ENCODE data around the gene PLBD2.

Gene PLBD2

DNA sequence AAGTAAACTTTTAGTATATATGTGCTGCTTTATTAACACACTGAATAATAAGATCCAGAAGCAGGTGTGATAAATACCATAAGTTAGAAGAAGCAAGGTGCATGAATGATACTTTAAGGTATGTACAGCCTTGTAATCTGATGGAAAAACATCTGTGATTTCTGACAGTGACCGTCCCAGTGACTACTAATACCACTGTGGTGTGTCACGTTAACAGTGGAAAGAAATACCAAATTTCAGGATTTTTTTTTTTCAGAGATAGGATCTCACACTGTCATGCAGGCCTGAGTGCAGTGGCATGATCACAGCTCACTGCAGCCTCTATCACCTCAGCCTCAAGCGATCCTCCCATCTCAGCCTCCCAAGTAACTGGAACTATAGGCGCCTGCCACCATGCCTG, 23.8 kb downstream of the PLBD2 start:
- no peak overlapping the region for H4K8ac ChIP-seq (ENCODE audit: low read depth, low read length)
- H3K79me1 ChIP-seq (ENCODE audit: low read depth, low read length) = no peaks in the 10 kb centered on the region
- DNase-seq (ENCODE audit: low spot score) = no peak
- no peak overlapping the region for H3K9ac ChIP-seq (ENCODE audit: low read depth, low read length, poor library complexity)
- H3K36me3 ChIP-seq (replicated peaks in 1 of 2; ENCODE audit: control insufficient read depth in 2 of 2, insufficient read depth in 2 of 2, low read length in 2 of 2) = peaks cover 7 to 43% of the 10 kb centered on the region in 2 donors
- H2BK5ac ChIP-seq (ENCODE audit: low read length) = no peak overlapping the region
- H3K4me1 ChIP-seq (ENCODE audit: control insufficient read depth in 2 of 2, insufficient read depth in 1 of 2, low read depth in 1 of 2, low read length in 2 of 2) = peaks cover 6 to 12% of the 10 kb centered on the region in 2 donors
- H2BK120ac ChIP-seq (ENCODE audit: low read depth, low read length) = no peak overlapping the region
- no peak overlapping the region for H3K14ac ChIP-seq (ENCODE audit: low read length)
- no peak overlapping the region for H3K4me2 ChIP-seq (ENCODE audit: insufficient read depth, low read length, poor library complexity, severe bottlenecking)
- no peak overlapping the region for H2AK5ac ChIP-seq (ENCODE audit: low read depth, low read length)
- no peaks in the 10 kb centered on the region for H3K27me3 ChIP-seq (ENCODE audit: control insufficient read depth in 3 of 3, insufficient read depth in 3 of 3, low read depth in 1 of 3, low read length in 3 of 3)
- no peak overlapping the region for H2BK12ac ChIP-seq (ENCODE audit: low read length)
- no peak overlapping the region for H3K4ac ChIP-seq (ENCODE audit: low read length)
- no peak overlapping the region for H3K27ac ChIP-seq (replicated peaks; ENCODE audit: low read length)
- no peak overlapping the region for H3K18ac ChIP-seq (ENCODE audit: low read length)
- no peak overlapping the region for H2BK15ac ChIP-seq (ENCODE audit: low read length)
- H3K9me3 ChIP-seq (replicated peaks in 1 of 2; ENCODE audit: control insufficient read depth in 2 of 2, insufficient read depth in 1 of 2, low read depth in 1 of 2, low read length in 2 of 2) = no peaks in the 10 kb centered on the region
- H4K91ac ChIP-seq (ENCODE audit: low read depth, low read length, poor library complexity) = no peak overlapping the region
- no CpG with 5 or more reads among the region's 4 CpGs for WGBS, 2 donors (ENCODE audit: extremely low coverage in 2 of 2, insufficient read length in 2 of 2, insufficient replicate concordance in 1 of 2)
- no peak overlapping the region for H2AFZ ChIP-seq (ENCODE audit: low read length)
- H3K23ac ChIP-seq (ENCODE audit: low read depth, low read length, poor library complexity) = no peak overlapping the region
- no peak overlapping the region for H3K4me3 ChIP-seq (ENCODE audit: low read length in 2 of 2)

- Histone ChIP-seq H3K4ac (ENCODE audit: low read length) (no peak overlapping the region), H4K8ac (ENCODE audit: low read depth, low read length) (no peak overlapping the region), H2BK120ac (ENCODE audit: low read depth, low read length) (no peak overlapping the region), H3K27me3 (ENCODE audit: control insufficient read depth in 3 of 3, insufficient read depth in 3 of 3, low read depth in 1 of 3, low read length in 3 of 3) (no peaks in the 10 kb centered on the region), H3K4me3 (ENCODE audit: low read length in 2 of 2) (no peak overlapping the region), H2BK5ac (ENCODE audit: low read length) (no peak overlapping the region), H2AK5ac (ENCODE audit: low read depth, low read length) (no peak overlapping the region), H3K14ac (ENCODE audit: low read length) (no peak overlapping the region), H2BK15ac (ENCODE audit: low read length) (no peak overlapping the region), H3K27ac (replicated peaks; ENCODE audit: low read length) (no peak overlapping the region), H3K4me2 (ENCODE audit: insufficient read depth, low read length, poor library complexity, severe bottlenecking) (no peak overlapping the region), H3K36me3 (replicated peaks in 1 of 2; ENCODE audit: control insufficient read depth in 2 of 2, insufficient read depth in 2 of 2, low read length in 2 of 2) (peaks cover 9 to 43% of the 10 kb centered on the region in 2 donors), H3K4me1 (ENCODE audit: control insufficient read depth in 2 of 2, insufficient read depth in 1 of 2, low read depth in 1 of 2, low read length in 2 of 2) (peaks cover 6 to 12% of the 10 kb centered on the region in 2 donors), H3K18ac (ENCODE audit: low read length) (no peak overlapping the region), H2BK12ac (ENCODE audit: low read length) (no peak overlapping the region), H4K91ac (ENCODE audit: low read depth, low read length, poor library complexity) (no peak overlapping the region), H3K79me1 (ENCODE audit: low read depth, low read length) (no peaks in the 10 kb centered on the region), H2AFZ (ENCODE audit: low read length) (no peak overlapping the region), H3K9me3 (replicated peaks in 1 of 2; ENCODE audit: control insufficient read depth in 2 of 2, insufficient read depth in 1 of 2, low read depth in 1 of 2, low read length in 2 of 2) (no peaks in the 10 kb centered on the region), H3K9ac (ENCODE audit: low read depth, low read length, poor library complexity) (no peak overlapping the region), H3K23ac (ENCODE audit: low read depth, low read length, poor library complexity) (no peak overlapping the region)
- DNase-seq (ENCODE audit: low spot score) = no peak
- WGBS, 2 donors (ENCODE audit: extremely low coverage in 2 of 2, insufficient read length in 2 of 2, insufficient replicate concordance in 1 of 2) = no CpG with 5 or more reads among the region's 14 CpGs
These were observed 26.4 kb downstream of the PLBD2 start for GRCh38 chr12:113384778-113385177.

GRCh38 chr12:113385282-113385882, 27.0 kb downstream of the PLBD2 start:
- no peak overlapping the region for H3K27ac ChIP-seq (replicated peaks; ENCODE audit: low read length)
- no peak overlapping the region for H3K9ac ChIP-seq (ENCODE audit: low read depth, low read length, poor library complexity)
- H3K18ac ChIP-seq (ENCODE audit: low read length) = no peak overlapping the region
- H3K27me3 ChIP-seq (ENCODE audit: control insufficient read depth in 3 of 3, insufficient read depth in 3 of 3, low read depth in 1 of 3, low read length in 3 of 3) = no peaks in the 10 kb centered on the region
- H2BK5ac ChIP-seq (ENCODE audit: low read length) = no peak overlapping the region
- no peak for DNase-seq (ENCODE audit: low spot score)
- H3K79me1 ChIP-seq (ENCODE audit: low read depth, low read length) = no peaks in the 10 kb centered on the region
- no peak overlapping the region for H3K4me2 ChIP-seq (ENCODE audit: insufficient read depth, low read length, poor library complexity, severe bottlenecking)
- no peak overlapping the region for H4K91ac ChIP-seq (ENCODE audit: low read depth, low read length, poor library complexity)
- no peak overlapping the region for H2AFZ ChIP-seq (ENCODE audit: low read length)
- H3K23ac ChIP-seq (ENCODE audit: low read depth, low read length, poor library complexity) = no peak overlapping the region
- H2BK120ac ChIP-seq (ENCODE audit: low read depth, low read length) = no peak overlapping the region
- no peak overlapping the region for H3K4me3 ChIP-seq (ENCODE audit: low read length in 2 of 2)
- no peaks in the 10 kb centered on the region for H3K9me3 ChIP-seq (replicated peaks in 1 of 2; ENCODE audit: control insufficient read depth in 2 of 2, insufficient read depth in 1 of 2, low read depth in 1 of 2, low read length in 2 of 2)
- H3K4me1 ChIP-seq (ENCODE audit: control insufficient read depth in 2 of 2, insufficient read depth in 1 of 2, low read depth in 1 of 2, low read length in 2 of 2) = peaks cover 6 to 12% of the 10 kb centered on the region in 2 donors
- peaks cover 12 to 45% of the 10 kb centered on the region in 2 donors for H3K36me3 ChIP-seq (replicated peaks in 1 of 2; ENCODE audit: control insufficient read depth in 2 of 2, insufficient read depth in 2 of 2, low read length in 2 of 2)
- no peak overlapping the region for H3K14ac ChIP-seq (ENCODE audit: low read length)
- H4K8ac ChIP-seq (ENCODE audit: low read depth, low read length) = no peak overlapping the region
- no peak overlapping the region for H2BK12ac ChIP-seq (ENCODE audit: low read length)
- no peak overlapping the region for H3K4ac ChIP-seq (ENCODE audit: low read length)
- WGBS, 2 donors (ENCODE audit: extremely low coverage in 2 of 2, insufficient read length in 2 of 2, insufficient replicate concordance in 1 of 2) = no CpG with 5 or more reads among the region's 6 CpGs
- H2AK5ac ChIP-seq (ENCODE audit: low read depth, low read length) = no peak overlapping the region
- no peak overlapping the region for H2BK15ac ChIP-seq (ENCODE audit: low read length)

DNA sequence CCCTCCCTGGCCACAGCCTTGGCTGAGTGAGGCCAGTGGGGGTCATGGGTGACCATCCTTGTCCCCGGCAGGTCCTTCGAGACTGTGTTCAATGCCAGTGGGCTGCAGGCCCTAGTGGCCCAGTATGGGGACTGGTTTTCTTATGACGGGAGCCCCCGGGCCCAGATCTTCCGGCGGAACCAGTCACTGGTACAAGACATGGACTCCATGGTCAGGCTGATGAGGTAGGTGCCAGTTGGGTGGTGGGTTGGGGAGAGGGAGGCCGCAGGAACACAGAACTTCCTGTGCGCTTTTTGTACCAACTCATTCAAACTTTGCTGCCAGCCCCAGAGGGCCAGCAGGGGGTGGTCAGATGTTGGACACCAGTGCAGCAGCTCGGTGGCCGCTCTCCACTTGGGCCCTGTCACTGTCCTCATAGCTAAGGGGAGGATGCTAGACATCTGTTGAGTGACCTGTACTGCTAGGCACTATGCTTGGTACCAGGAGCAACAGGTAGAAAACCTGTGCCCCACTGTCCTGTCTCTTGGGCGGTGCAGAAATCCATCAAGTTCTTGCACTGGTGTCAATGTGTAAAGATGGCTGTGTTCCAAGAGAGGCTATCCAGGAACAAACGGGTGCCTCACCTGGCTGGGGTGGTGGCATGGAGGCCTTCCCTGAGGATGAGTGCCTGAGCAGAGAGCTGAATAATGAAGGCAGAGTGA, 28.6 kb downstream of the PLBD2 start:
- Histone ChIP-seq H3K23ac (ENCODE audit: low read depth, low read length, poor library complexity) (no peak overlapping the region), H2AK5ac (ENCODE audit: low read depth, low read length) (no peak overlapping the region)

More for the DNA sequence above, 28.6 kb downstream of the PLBD2 start:
- H3K4me1 ChIP-seq (ENCODE audit: control insufficient read depth in 2 of 2, insufficient read depth in 1 of 2, low read depth in 1 of 2, low read length in 2 of 2) = no peaks in the 10 kb centered on the region
- no peak overlapping the region for H2BK120ac ChIP-seq (ENCODE audit: low read depth, low read length)
- H2BK5ac ChIP-seq (ENCODE audit: low read length) = no peak overlapping the region
- H3K9me3 ChIP-seq (replicated peaks in 1 of 2; ENCODE audit: control insufficient read depth in 2 of 2, insufficient read depth in 1 of 2, low read depth in 1 of 2, low read length in 2 of 2) = no peaks in the 10 kb centered on the region
- no peak overlapping the region for H3K4me3 ChIP-seq (ENCODE audit: low read length in 2 of 2)
- H3K79me1 ChIP-seq (ENCODE audit: low read depth, low read length) = no peaks in the 10 kb centered on the region
- H4K8ac ChIP-seq (ENCODE audit: low read depth, low read length) = no peak overlapping the region
- DNase-seq (ENCODE audit: low spot score) = no peak
- no CpG with 5 or more reads among the region's 12 CpGs for WGBS, 2 donors (ENCODE audit: extremely low coverage in 2 of 2, insufficient read length in 2 of 2, insufficient replicate concordance in 1 of 2)
- no peak overlapping the region for H3K4me2 ChIP-seq (ENCODE audit: insufficient read depth, low read length, poor library complexity, severe bottlenecking)
- H3K27ac ChIP-seq (replicated peaks; ENCODE audit: low read length) = no peak overlapping the region
- H3K4ac ChIP-seq (ENCODE audit: low read length) = no peak overlapping the region
- no peak overlapping the region for H3K9ac ChIP-seq (ENCODE audit: low read depth, low read length, poor library complexity)
- H3K14ac ChIP-seq (ENCODE audit: low read length) = no peak overlapping the region
- H4K91ac ChIP-seq (ENCODE audit: low read depth, low read length, poor library complexity) = no peak overlapping the region
- H3K27me3 ChIP-seq (ENCODE audit: control insufficient read depth in 3 of 3, insufficient read depth in 3 of 3, low read depth in 1 of 3, low read length in 3 of 3) = no peaks in the 10 kb centered on the region
- peaks cover 12 to 48% of the 10 kb centered on the region in 2 donors for H3K36me3 ChIP-seq (replicated peaks in 1 of 2; ENCODE audit: control insufficient read depth in 2 of 2, insufficient read depth in 2 of 2, low read length in 2 of 2)
- H2BK15ac ChIP-seq (ENCODE audit: low read length) = no peak overlapping the region
- H3K18ac ChIP-seq (ENCODE audit: low read length) = no peak overlapping the region
- H2AFZ ChIP-seq (ENCODE audit: low read length) = no peak overlapping the region
- H2BK12ac ChIP-seq (ENCODE audit: low read length) = no peak overlapping the region

Data from neuronal stem cell (in vitro differentiated cells).